ENCODE data around the gene FOXA2. TPM values are rescaled to one million over a fixed set of nuclear protein-coding genes. Genes with fewer than 3 reads are reported as not detected.

Gene FOXA2
- total and polyA plus RNA-seq, 2 donors (not counting 1 experiment from before 2014, with no cell fraction given), result not detected

DNA sequence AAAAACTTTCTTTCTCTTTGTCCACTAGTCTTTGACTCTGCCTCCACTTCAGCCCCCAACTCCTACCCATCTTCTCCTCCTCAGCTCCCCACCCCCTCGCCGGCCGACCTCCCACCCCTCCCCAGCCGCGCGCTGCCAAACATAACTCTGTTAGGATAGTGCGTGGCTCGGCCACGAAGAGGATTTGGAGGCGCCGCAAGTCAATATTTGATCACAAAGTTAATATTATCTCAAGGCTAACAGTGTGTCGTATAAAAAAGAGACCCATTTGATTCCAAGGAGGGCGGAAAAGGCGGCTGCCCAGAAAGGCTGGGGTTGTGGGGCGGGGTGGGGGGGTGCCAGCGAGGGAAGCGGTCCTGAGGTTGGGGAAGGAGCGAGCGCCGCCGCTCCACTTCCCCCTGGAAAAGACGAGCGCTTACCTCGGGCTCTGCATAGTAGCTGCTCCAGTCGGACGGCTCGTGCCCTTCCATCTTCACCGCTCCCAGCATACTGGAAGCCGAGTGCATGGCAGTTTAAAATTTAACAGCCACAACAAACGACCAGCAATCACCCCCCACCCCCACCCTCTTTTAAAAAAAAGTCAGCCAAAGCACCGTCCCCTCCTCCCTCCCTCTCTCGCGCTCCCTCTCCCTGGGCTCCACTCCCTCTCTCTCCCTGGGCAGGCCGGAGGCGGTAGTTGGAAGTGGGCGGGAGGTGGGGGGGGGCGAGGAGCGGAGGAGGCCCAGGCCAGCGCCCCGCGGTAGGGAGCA lies 425 bp downstream of the FOXA2 start:
- Mint-ChIP-seq H3K27me3 (peaks cover 58% of the 10 kb centered on the region), H3K4me3 (no peak overlapping the region), H3K9me3 (ENCODE audit: insufficient read depth) (no peaks in the 10 kb centered on the region), H3K27ac (no peak overlapping the region), H3K4me1 (peaks cover 1% of the 10 kb centered on the region)
- H3K4me3 ChIP-seq (ENCODE audit: control extremely low read depth in 1 of 5, extremely low read depth in 1 of 5, insufficient read depth in 1 of 5, low read depth in 2 of 5, low read length in 4 of 5), result no peak overlapping the region
- POLR2A ChIA-PET, result no interaction called here
- no peaks in the 10 kb centered on the region for H3K36me3 ChIP-seq (replicated peaks in 1 of 2; ENCODE audit: control extremely low read depth in 1 of 2, control insufficient read depth in 1 of 2, extremely low read depth in 1 of 2, insufficient read depth in 2 of 2, low read length in 1 of 2)
- CTCF ChIA-PET, result no interaction called here
- TF ChIP-seq, protein P1, sequence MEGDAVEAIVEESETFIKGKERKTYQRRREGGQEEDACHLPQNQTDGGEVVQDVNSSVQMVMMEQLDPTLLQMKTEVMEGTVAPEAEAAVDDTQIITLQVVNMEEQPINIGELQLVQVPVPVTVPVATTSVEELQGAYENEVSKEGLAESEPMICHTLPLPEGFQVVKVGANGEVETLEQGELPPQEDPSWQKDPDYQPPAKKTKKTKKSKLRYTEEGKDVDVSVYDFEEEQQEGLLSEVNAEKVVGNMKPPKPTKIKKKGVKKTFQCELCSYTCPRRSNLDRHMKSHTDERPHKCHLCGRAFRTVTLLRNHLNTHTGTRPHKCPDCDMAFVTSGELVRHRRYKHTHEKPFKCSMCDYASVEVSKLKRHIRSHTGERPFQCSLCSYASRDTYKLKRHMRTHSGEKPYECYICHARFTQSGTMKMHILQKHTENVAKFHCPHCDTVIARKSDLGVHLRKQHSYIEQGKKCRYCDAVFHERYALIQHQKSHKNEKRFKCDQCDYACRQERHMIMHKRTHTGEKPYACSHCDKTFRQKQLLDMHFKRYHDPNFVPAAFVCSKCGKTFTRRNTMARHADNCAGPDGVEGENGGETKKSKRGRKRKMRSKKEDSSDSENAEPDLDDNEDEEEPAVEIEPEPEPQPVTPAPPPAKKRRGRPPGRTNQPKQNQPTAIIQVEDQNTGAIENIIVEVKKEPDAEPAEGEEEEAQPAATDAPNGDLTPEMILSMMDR (IDR thresholded peaks at IDR 0.05), result no peak
- TF ChIP-seq EZH2 (IDR thresholded peaks at IDR 0.05; ENCODE audit: borderline replicate concordance, insufficient read depth, low read depth, low read length, poor library complexity, severe bottlenecking), result no peak
- no peak overlapping the region for H2AFZ ChIP-seq (ENCODE audit: insufficient read depth, low read depth, low read length, poor library complexity, severe bottlenecking)
- no peak overlapping the region for H3K27ac ChIP-seq (ENCODE audit: low read length in 2 of 2)
- intact Hi-C loops (cut with micrococcal nuclease), result no loop called here
- WGBS (ENCODE audit: insufficient coverage), result 4% methylated on average over 17 of the region's 41 CpGs
- H3K27me3 ChIP-seq (replicated peaks in 1 of 4; ENCODE audit: control extremely low read depth in 1 of 4, control insufficient read depth in 3 of 4, insufficient read depth in 4 of 4, low read length in 3 of 4), result peaks cover 0 to 66% (median 32%) of the 10 kb centered on the region in 4 experiments
- H3K9ac ChIP-seq (ENCODE audit: low read length), result no peak overlapping the region
- H4K20me1 ChIP-seq (ENCODE audit: control insufficient read depth, insufficient read depth, low read length, poor library complexity, severe bottlenecking), result no peaks in the 10 kb centered on the region
- no peak overlapping the region for H3K4me2 ChIP-seq (replicated peaks; ENCODE audit: low read depth, low read length, poor library complexity, severe bottlenecking)
- no peaks in the 10 kb centered on the region for H3K79me2 ChIP-seq (ENCODE audit: control insufficient read depth, insufficient read depth, low read length)
- ATAC-seq (ENCODE audit: low read depth) (no peak), DNase-seq (no peak)
- peaks cover 0 to 6% of the 10 kb centered on the region in 2 donors for H3K4me1 ChIP-seq (ENCODE audit: control insufficient read depth in 2 of 2, insufficient read depth in 2 of 2, low read length in 2 of 2)
- H3K9me3 ChIP-seq (ENCODE audit: control extremely low read depth in 1 of 3, control insufficient read depth in 2 of 3, insufficient read depth in 1 of 3, low read length in 2 of 3), result peaks cover 0 to 34% (median 0%) of the 10 kb centered on the region in 3 donors

DNA sequence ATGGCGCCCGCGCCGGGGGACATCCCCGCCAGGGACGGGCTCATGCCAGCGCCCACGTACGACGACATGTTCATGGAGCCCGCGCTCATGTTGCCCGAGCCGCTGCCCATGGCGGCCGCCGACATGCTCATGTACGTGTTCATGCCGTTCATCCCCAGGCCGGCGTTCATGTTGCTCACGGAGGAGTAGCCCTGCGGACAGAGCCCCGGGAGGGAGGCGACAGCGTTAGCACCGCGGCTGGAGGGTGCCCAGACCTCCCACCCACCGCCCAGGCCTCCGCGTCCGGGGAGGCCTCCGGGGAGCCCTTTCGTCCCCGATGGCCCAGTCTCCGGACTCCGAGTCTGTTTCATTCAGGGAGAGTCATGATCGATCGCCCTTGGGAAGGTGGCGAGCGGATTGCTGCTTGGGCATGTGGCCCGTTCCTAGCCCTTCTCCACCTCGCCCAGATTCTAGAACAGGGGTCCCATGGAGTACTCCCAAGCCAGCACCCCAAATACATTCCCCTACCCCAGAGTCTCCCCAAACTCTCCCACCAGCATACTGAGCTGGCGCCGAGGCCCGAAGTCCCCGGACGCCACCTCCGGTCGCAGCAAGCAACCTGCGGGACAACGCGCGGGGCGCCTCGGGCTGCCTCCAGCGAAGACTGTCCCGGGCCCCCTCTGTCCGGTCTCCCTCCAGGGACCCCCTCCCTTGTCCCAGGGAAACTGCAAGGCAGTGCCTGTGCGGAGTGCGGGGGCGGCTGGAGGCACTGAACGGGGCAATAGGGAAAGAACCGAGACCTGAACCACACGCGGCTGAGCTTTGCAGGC lies 1.2 kb downstream of the FOXA2 start:
- Mint-ChIP-seq H3K27ac (no peak overlapping the region), H3K9me3 (ENCODE audit: insufficient read depth) (no peaks in the 10 kb centered on the region), H3K4me3 (no peak overlapping the region), H3K27me3 (peaks cover 60% of the 10 kb centered on the region), H3K4me1 (peaks cover 1% of the 10 kb centered on the region)
- Histone ChIP-seq H3K9ac (ENCODE audit: low read length) (no peak overlapping the region), H2AFZ (ENCODE audit: insufficient read depth, low read depth, low read length, poor library complexity, severe bottlenecking) (no peak overlapping the region), H4K20me1 (ENCODE audit: control insufficient read depth, insufficient read depth, low read length, poor library complexity, severe bottlenecking) (no peaks in the 10 kb centered on the region), H3K36me3 (replicated peaks in 1 of 2; ENCODE audit: control extremely low read depth in 1 of 2, control insufficient read depth in 1 of 2, extremely low read depth in 1 of 2, insufficient read depth in 2 of 2, low read length in 1 of 2) (no peaks in the 10 kb centered on the region), H3K4me3 (ENCODE audit: control extremely low read depth in 1 of 5, extremely low read depth in 1 of 5, insufficient read depth in 1 of 5, low read depth in 2 of 5, low read length in 4 of 5) (no peak overlapping the region), H3K27me3 (replicated peaks in 1 of 4; ENCODE audit: control extremely low read depth in 1 of 4, control insufficient read depth in 3 of 4, insufficient read depth in 4 of 4, low read length in 3 of 4) (peaks cover 0 to 71% (median 35%) of the 10 kb centered on the region in 4 experiments), H3K9me3 (ENCODE audit: control extremely low read depth in 1 of 3, control insufficient read depth in 2 of 3, insufficient read depth in 1 of 3, low read length in 2 of 3) (peaks cover 0 to 38% (median 0%) of the 10 kb centered on the region in 3 donors), H3K79me2 (ENCODE audit: control insufficient read depth, insufficient read depth, low read length) (no peaks in the 10 kb centered on the region), H3K4me2 (replicated peaks; ENCODE audit: low read depth, low read length, poor library complexity, severe bottlenecking) (peak overlapping the region; percentile 8), H3K4me1 (ENCODE audit: control insufficient read depth in 2 of 2, insufficient read depth in 2 of 2, low read length in 2 of 2) (peaks cover 0 to 6% of the 10 kb centered on the region in 2 donors), H3K27ac (ENCODE audit: low read length in 2 of 2) (no peak overlapping the region)
- intact Hi-C loops (cut with micrococcal nuclease), result no loop called here
- ATAC-seq (ENCODE audit: low read depth), result no peak
- CTCF ChIA-PET, result no interaction called here
- DNase-seq, result no peak
- POLR2A ChIA-PET, result no interaction called here
- TF ChIP-seq, protein P1 (IDR thresholded peaks at IDR 0.05), result no peak
- TF ChIP-seq EZH2 (IDR thresholded peaks at IDR 0.05; ENCODE audit: borderline replicate concordance, insufficient read depth, low read depth, low read length, poor library complexity, severe bottlenecking), result no peak
- 10% methylated on average over 66 of the region's 66 CpGs for WGBS (ENCODE audit: insufficient coverage)
